ENCODE results near the gene ADO. TPM values are rescaled to one million over a fixed set of nuclear protein-coding genes. Genes with fewer than 3 reads are reported as not detected.

Gene ADO
- total and polyA plus RNA-seq, 10 of the 15 experiments (the other 5 are each of a cell fraction or from before 2014, with no cell fraction given) = 4.3 to 44.6 (median 18.7) TPM

DNA sequence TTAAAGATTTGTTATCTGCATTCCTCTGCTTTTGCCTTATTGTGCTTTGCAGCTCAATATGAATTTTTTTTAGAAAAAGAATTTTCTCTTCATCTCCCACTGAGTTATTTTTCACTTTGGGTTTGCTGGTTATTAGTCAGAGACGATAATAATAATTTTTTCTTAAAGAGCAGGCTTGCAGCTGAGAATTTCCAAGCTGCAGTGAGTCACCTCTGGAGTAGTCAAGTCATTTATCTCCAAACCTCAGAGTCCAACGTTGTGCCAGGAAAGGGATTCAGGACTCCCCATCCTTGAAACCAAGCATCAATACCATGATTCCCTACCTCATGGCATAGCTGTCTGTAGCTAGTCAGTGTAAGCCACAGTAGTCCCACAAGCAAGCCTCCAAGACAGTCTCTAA is 26.8 kb downstream of the ADO start (continued):
- TF ChIP-seq JUNB (IDR thresholded peaks at IDR 0.05) = peak; percentile 95
- TF ChIP-seq CREB1 (IDR thresholded peaks at IDR 0.05; ENCODE audit: low read depth) = peak; percentile 49; the same call in 1 of the 2 replicates
- TF ChIP-seq, protein P1, sequence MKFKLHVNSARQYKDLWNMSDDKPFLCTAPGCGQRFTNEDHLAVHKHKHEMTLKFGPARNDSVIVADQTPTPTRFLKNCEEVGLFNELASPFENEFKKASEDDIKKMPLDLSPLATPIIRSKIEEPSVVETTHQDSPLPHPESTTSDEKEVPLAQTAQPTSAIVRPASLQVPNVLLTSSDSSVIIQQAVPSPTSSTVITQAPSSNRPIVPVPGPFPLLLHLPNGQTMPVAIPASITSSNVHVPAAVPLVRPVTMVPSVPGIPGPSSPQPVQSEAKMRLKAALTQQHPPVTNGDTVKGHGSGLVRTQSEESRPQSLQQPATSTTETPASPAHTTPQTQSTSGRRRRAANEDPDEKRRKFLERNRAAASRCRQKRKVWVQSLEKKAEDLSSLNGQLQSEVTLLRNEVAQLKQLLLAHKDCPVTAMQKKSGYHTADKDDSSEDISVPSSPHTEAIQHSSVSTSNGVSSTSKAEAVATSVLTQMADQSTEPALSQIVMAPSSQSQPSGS (IDR thresholded peaks at IDR 0.05; ENCODE audit: low read length) = peak; percentile 87
- TF ChIP-seq, protein P2, sequence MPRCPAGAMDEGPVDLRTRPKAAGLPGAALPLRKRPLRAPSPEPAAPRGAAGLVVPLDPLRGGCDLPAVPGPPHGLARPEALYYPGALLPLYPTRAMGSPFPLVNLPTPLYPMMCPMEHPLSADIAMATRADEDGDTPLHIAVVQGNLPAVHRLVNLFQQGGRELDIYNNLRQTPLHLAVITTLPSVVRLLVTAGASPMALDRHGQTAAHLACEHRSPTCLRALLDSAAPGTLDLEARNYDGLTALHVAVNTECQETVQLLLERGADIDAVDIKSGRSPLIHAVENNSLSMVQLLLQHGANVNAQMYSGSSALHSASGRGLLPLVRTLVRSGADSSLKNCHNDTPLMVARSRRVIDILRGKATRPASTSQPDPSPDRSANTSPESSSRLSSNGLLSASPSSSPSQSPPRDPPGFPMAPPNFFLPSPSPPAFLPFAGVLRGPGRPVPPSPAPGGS (IDR thresholded peaks at IDR 0.05; ENCODE audit: borderline replicate concordance, insufficient read depth, low read depth, low read length, poor library complexity, severe bottlenecking) = peak; percentile 56
- TF ChIP-seq GABPA (IDR thresholded peaks at IDR 0.05; ENCODE audit: low read depth) = peak; percentile 64
- TF ChIP-seq, protein P3, sequence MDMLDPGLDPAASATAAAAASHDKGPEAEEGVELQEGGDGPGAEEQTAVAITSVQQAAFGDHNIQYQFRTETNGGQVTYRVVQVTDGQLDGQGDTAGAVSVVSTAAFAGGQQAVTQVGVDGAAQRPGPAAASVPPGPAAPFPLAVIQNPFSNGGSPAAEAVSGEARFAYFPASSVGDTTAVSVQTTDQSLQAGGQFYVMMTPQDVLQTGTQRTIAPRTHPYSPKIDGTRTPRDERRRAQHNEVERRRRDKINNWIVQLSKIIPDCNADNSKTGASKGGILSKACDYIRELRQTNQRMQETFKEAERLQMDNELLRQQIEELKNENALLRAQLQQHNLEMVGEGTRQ (IDR thresholded peaks at IDR 0.05; ENCODE audit: borderline replicate concordance, low read depth, low read length) = no peak
- no peak for TF ChIP-seq DPF2 (IDR thresholded peaks at IDR 0.05)
- TF ChIP-seq IKZF2 (IDR thresholded peaks at IDR 0.05) = peak; percentile 19 to 39; a peak in 2 of 4 replicates
- no peak for TF ChIP-seq NR2F1 (conservative IDR thresholded peaks at IDR 0.05)
- TF ChIP-seq IRF4 (IDR thresholded peaks at IDR 0.05; ENCODE audit: low read depth, low read length) = peak; percentile 69; the same call in 1 of the 2 replicates
- peak; percentile 94 for TF ChIP-seq FOXM1 (IDR thresholded peaks at IDR 0.05; ENCODE audit: low read depth, low read length)
- peak; percentile 72; the same call in 1 of the 2 replicates for TF ChIP-seq BCL11A (IDR thresholded peaks at IDR 0.05; ENCODE audit: low read depth, low read length)
- TF ChIP-seq CHD2 (IDR thresholded peaks at IDR 0.05; ENCODE audit: borderline replicate concordance, low read depth, low read length) = no peak
- no peak for TF ChIP-seq KAT2A (conservative IDR thresholded peaks at IDR 0.05; ENCODE audit: control insufficient read depth, low read depth, low read length)
